ENCODE results near the gene SRD5A1.

- TF ChIP-seq POLR2AphosphoS5 (IDR thresholded peaks at IDR 0.05; ENCODE audit: borderline replicate concordance, low read depth, low read length) = no peak
- no peak for TF ChIP-seq EZH2 (IDR thresholded peaks at IDR 0.05)
Observed at GRCh38 chr5:6592601-6593000, 40.6 kb upstream of the SRD5A1 start.

Measured in SK-N-MC (cell line).